Measurements from ENCODE around the gene GPD1L.

DNA sequence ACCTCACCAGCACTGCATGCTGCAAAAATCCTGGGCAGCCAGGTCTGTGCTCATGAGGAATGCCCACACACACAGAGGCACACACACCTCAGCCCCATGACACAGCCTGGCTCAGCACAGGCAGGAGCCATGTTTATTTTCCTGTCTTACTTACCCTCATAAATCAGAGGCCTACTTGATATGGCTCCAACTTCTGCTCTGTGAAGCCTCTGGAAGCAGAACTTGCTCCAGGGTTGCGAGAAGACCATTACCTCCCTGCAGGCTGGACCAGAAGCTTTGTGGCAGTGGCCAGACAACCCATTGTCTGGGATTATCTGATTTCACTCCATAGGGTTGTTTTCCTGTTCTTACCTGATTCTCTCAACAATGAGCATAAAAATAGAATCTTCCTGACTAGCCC is 88.2 kb downstream of the GPD1L start:
- TF ChIP-seq, protein P1, sequence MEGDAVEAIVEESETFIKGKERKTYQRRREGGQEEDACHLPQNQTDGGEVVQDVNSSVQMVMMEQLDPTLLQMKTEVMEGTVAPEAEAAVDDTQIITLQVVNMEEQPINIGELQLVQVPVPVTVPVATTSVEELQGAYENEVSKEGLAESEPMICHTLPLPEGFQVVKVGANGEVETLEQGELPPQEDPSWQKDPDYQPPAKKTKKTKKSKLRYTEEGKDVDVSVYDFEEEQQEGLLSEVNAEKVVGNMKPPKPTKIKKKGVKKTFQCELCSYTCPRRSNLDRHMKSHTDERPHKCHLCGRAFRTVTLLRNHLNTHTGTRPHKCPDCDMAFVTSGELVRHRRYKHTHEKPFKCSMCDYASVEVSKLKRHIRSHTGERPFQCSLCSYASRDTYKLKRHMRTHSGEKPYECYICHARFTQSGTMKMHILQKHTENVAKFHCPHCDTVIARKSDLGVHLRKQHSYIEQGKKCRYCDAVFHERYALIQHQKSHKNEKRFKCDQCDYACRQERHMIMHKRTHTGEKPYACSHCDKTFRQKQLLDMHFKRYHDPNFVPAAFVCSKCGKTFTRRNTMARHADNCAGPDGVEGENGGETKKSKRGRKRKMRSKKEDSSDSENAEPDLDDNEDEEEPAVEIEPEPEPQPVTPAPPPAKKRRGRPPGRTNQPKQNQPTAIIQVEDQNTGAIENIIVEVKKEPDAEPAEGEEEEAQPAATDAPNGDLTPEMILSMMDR (IDR thresholded peaks at IDR 0.05; ENCODE audit: low read length): no peak
- no peak for TF ChIP-seq EZH2 (IDR thresholded peaks at IDR 0.05; ENCODE audit: borderline replicate concordance, low read length)

Measured in OCI-LY1 (cell line).